T47D (cell line): ENCODE data around the gene XXYLT1.

ENCODE experiments used
- DNase-seq, 2 experiments: peaks; one replicate each; pipeline versions ENCODE4 v3.0.0 to v3.0.0-alpha.2; 2011 to 2012; ENCODE audit warnings: low read depth in 1 of 2, low spot score in 1 of 2
- JUND ChIP-seq: IDR thresholded peaks from 2 replicates; pipeline ENCODE4 v1.6.1; 2012; ENCODE audit warnings: low read depth
- in situ Hi-C: cut with HindIII; loops from 2 replicates; pipeline ENCODE4 v1.10.0; 2016; ENCODE audit warnings: low sequenced_read_pairs, low pct_unique_long_range_greater_than_20kb

The XXYLT1 gene

GRCh38 chr3:195117978-195118581, 152.9 kb downstream of the XXYLT1 start:
- no peak for TF ChIP-seq JUND
- in situ Hi-C loops: no loop called here
- DNase-seq: no peak

GRCh38 chr3:195116407-195117185, 154.4 kb downstream of the XXYLT1 start:
- no peak for DNase-seq
- TF ChIP-seq JUND: no peak
- in situ Hi-C loops: no loop called here

- DNase-seq: no peak
- in situ Hi-C loops: no loop called here
- TF ChIP-seq JUND: no peak
Observed at GRCh38 chr3:195115600-195116406, 155.2 kb downstream of the XXYLT1 start.

- no peak for DNase-seq
- in situ Hi-C loops: no loop called here
- no peak for TF ChIP-seq JUND
Observed at GRCh38 chr3:195114786-195115599, 156.0 kb downstream of the XXYLT1 start.

- TF ChIP-seq JUND: no peak
- no peak for DNase-seq
- in situ Hi-C loops: no loop called here
Observed at GRCh38 chr3:195113536-195114425, 157.2 kb downstream of the XXYLT1 start.

- no peak for DNase-seq
- TF ChIP-seq JUND: no peak
- in situ Hi-C loops: no loop called here
Observed at GRCh38 chr3:195113048-195113447, 157.9 kb downstream of the XXYLT1 start.

GRCh38 chr3:195112361-195112791, 158.6 kb downstream of the XXYLT1 start:
- in situ Hi-C loops: no loop called here
- no peak for DNase-seq
- no peak for TF ChIP-seq JUND

- in situ Hi-C loops: no loop called here
- TF ChIP-seq JUND: no peak
- no peak for DNase-seq
Observed at GRCh38 chr3:195111766-195112165, 159.2 kb downstream of the XXYLT1 start.

GRCh38 chr3:195111319-195111705, 159.6 kb downstream of the XXYLT1 start:
- in situ Hi-C loops: no loop called here
- TF ChIP-seq JUND: no peak
- no peak for DNase-seq

GRCh38 chr3:195110647-195111318, 160.2 kb downstream of the XXYLT1 start:
- in situ Hi-C loops: no loop called here
- DNase-seq: no peak
- no peak for TF ChIP-seq JUND

- DNase-seq: no peak
- in situ Hi-C loops: no loop called here
- TF ChIP-seq JUND: no peak
Observed at GRCh38 chr3:195109098-195109657, 161.8 kb downstream of the XXYLT1 start.
